OCI-LY1 (cell line): ENCODE data around the gene LEF1.

ENCODE experiments used
- EZH2 ChIP-seq: fragments of 200-600 bp; sonication (generic), shearing (Covaris generic); IDR thresholded peaks from 2 replicates; pipeline ENCODE4 v1.8.0; 2017; ENCODE audit warnings: borderline replicate concordance, mixed run types, mild to moderate bottlenecking, antibody characterized with exemption, low read length, moderate library complexity, mixed read lengths
- TF ChIP-seq, protein P1 (sequence below): fragments of 200-600 bp; sonication (generic), shearing (Covaris generic); IDR thresholded peaks from 2 replicates; pipeline ENCODE4 v1.5.1; 2017; ENCODE audit warnings: mild to moderate bottlenecking, antibody characterized with exemption, low read length, moderate library complexity, mixed read lengths

DNA sequence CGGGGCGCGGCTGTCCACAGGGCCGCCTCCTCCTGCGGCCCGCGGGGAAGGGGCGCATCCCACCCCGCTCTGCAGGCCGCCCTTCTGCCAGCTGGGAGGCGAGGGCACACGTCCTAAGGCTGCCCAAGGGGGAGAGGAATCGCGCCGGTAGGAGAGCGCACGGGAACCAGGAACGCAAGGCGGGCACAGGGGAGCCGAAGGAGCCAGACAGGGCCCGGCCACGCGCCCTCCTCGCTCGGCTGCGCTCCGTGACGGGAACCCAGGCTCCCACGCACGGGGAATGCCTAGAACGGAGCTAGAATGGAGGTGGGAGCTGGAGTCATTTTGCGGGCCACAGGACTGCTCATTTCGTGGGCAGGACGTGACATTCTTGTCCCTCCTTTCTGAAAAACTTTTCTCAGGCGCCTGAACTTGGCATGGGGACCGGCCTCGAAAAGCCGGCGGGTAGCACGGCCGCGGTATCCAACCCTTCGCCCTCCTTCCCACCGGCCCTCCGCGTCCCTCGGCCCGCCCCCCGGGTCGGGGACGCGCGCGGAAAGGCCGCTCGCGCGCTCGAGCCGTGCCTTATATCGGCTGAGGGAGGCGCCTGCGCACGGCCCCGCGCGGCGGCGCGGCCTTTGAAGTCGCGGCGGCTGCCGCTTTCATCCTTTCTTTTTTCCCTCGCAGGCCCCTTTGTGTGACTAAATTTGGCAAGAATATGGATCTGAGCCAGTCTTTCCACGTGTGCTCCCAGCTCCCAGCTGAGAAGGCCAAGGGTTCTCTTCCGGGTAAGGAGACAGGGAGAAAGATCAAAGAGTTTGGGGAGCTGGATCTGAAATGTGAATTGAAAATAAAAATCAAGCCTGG, 4.2 kb upstream of the LEF1 start:
- TF ChIP-seq, protein P1, sequence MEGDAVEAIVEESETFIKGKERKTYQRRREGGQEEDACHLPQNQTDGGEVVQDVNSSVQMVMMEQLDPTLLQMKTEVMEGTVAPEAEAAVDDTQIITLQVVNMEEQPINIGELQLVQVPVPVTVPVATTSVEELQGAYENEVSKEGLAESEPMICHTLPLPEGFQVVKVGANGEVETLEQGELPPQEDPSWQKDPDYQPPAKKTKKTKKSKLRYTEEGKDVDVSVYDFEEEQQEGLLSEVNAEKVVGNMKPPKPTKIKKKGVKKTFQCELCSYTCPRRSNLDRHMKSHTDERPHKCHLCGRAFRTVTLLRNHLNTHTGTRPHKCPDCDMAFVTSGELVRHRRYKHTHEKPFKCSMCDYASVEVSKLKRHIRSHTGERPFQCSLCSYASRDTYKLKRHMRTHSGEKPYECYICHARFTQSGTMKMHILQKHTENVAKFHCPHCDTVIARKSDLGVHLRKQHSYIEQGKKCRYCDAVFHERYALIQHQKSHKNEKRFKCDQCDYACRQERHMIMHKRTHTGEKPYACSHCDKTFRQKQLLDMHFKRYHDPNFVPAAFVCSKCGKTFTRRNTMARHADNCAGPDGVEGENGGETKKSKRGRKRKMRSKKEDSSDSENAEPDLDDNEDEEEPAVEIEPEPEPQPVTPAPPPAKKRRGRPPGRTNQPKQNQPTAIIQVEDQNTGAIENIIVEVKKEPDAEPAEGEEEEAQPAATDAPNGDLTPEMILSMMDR = no peak
- no peak for TF ChIP-seq EZH2
